Measurements from ENCODE around the gene TTC9C. TPM values are rescaled to one million over a fixed set of nuclear protein-coding genes. Genes with fewer than 3 reads are reported as not detected.
A peak's percentile ranks its signal among the peaks of the same experiment; 100 is the strongest.
"Not testable (repeated sequence)": the region's sequence is repeated elsewhere in the genome, so short reads cannot be mapped to it uniquely, and the experiment has no call there.

Gene TTC9C, protein sequence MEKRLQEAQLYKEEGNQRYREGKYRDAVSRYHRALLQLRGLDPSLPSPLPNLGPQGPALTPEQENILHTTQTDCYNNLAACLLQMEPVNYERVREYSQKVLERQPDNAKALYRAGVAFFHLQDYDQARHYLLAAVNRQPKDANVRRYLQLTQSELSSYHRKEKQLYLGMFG
- 64.6 and 70.6 TPM in 2 replicates for total RNA-seq (2014; rRNA removed; shearing (Covaris generic))

DNA sequence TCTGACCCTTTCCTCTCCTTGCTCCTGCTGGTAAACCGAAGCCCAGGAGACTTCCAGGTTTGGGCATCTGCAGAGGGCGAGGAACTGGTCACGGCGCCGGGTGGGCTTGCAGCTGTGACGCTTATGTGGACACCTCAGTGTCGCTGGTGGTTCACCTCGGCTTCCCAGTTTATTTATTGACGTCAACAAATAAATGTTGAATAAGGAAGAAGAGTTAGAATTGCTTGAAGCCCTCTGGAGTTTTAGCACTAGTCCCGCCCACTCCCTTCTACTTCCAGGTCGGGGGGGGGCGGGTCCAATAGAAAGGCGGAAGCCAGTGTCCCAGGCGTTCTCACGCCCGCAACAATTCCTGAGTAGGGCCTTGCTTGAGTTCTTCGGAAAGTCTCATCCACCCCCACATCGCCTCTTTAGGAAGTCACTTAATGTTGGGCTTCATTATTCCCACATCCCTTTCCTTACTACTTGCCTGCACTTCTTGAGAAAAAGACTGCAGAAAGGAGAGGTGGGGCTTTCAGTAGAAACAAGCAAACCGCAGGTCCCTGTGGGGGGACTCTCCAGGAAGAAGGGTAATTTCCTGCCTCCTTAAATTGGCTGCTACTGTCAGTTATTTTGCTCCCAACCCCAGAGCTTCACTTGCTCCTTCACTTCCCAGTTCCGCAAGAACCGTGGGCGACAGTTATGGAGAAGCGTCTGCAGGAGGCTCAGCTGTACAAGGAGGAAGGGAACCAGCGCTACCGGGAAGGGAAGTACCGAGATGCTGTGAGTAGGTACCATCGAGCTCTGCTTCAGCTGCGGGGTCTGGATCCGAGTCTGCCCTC, at the start of gene TTC9C:
TTC9C (plus strand) TSS at position 316 of the 818 bp plus-strand sequence; CDS start at position 679, 363 bp downstream.
- peak; percentile 93 for DNase-seq (ENCODE audit: low read depth)

DNA sequence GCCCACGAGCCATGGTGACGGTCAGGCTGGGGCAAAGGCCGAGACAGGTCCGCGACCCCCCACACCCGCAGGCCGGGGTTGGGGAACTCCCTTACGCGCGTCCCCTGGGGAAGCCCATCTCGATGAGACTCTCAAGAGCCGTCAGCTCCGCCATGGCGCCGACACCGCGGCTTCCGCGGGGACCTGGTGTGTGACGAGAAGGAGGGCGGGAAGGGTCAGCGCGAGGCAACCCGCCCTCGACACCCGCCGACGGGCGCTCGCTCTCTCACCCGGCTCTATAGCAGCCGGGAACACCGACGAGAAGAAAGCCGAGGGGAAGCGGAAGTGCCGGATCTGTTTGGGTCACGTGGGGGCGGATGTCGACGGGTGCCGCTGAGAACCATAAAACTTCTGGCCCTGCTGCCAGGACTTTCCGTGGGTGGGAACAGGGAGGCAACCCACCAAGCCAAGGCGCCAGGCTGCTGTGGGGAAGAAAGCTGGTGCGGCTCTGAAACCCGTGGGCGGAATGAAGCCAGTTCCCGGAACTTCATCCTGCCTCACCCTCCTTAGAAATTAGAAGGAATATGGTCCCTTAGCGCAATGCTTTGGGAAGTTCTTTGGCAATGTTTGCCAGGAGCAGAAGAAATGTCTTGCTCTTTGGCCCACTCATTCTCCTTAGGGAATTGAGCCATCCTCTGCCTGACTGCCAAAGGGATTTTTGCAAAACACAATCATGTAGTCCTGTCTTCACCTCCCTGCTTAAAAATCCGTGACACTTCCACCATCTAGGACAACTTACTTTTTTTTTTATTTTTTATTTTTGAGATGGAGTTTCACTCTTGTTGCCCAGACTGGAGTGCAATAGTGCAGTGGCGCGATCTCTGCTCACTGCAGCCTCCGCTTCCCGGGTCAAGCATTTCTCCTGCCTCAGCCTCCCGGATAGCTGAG, 49.3 kb upstream of the TTC9C start, which contains the start of gene UBXN1:
UBXN1 (minus strand) TSS at position 304 of the 927 bp plus-strand sequence; CDS start at position 154, 150 bp downstream.
- peak; percentile 83 for DNase-seq (ENCODE audit: low read depth)

DNA sequence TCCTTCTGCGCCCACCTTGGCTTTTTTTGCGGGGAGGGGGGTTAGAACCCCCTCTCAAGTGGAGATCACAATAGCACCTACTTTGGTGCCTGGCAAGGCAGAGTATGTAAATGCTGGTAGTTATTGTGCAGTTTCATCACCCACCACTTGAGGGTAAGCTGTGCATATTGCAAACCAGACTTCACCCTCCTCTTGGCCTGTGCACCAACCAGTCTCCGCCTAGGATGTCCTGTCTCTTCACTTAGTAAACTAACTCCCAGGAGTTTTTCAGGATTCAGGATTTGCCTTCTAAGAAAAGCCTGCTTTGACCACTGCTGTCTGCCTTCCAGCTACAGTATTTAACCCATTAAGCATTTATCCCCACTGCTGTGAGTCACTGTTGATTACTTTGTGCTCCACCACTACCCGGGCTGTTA, 47.5 kb upstream of the TTC9C start:
- peak; percentile 85 for DNase-seq (ENCODE audit: low read depth)

DNA sequence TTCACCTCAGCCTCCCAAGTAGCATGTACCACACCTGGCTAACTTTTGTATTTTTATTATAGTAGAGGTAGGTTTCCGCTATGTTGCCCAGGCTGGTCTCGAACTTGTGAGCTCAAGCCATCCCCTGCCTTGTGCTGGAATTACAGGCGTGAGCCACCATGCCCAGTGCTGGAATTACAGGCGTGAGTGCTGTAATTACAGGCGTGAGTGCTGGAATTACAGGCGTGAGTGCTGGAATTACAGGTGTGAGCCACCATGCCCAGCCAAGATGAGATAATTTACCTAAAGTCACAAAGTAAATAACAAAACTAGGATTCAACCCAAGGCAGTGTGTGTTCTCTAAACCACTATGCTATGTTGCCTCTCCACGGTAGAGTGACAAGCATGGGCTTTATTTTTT, 45.8 kb upstream of the TTC9C start:
- DNase-seq (ENCODE audit: low read depth) = no peak

DNA sequence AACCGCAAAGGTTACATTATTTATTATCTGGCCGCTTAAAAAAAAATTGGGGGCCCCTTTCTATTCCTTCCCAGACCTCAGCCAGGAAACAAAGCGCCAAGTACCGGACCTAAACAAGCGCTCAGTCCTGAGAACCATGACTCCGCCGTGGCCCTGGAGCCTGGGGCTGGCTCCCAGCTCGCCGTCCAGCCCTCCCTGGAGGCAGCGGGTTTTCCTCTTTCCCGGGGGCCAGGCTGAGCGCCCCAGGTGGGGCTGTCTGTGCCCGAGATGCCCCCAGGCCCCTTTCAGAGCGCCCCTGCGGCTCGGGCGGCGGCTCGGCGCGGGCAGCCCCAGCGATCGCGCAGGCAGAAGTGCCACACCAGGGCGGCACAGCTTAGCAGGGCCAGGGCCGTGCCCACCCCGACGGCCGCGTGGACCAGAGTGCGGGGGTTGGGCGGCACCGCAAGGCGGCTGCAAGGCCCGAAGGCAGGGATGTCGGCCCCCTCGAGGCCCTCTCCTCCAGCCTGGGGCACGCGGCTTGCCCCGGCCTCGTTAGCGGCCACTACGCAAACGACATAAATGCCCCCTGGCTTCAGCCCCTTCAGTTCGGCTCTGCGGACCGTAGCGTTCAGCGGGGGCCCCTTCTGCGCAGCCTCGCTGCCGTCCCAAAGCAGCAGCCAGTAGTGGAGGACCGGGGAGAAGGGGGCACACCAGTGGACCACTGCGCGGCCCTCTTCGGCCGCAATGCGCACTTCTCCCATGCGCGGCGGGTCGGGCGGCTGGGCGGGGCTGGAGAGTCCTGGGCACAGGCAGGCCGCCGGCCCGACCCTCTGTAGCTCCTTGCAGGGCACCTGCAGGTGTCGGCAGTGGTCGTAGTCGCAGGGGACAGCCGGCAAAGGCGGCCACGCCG, 40.5 kb upstream of the TTC9C start:
- DNase-seq (ENCODE audit: low read depth) = no peak

DNA sequence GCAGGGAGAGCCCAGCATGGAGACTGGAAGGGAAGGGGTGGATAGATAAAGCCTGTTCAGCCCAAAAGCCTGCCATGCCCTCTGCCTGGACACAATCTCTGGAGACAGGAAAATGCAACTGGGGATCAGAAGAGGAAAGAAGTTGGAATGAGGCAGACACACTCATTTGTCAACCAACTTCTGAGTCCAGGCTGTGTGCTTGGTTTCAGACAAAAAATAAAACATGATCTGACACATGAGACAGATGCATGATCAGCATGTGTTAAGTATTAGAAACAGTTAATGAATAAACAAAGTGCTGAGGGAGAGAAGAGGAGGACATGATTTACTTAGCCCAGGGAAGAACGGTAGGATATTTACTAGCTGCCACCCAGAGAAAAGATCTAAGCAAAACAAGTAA, 39.8 kb upstream of the TTC9C start:
- no peak for DNase-seq (ENCODE audit: low read depth)

DNA sequence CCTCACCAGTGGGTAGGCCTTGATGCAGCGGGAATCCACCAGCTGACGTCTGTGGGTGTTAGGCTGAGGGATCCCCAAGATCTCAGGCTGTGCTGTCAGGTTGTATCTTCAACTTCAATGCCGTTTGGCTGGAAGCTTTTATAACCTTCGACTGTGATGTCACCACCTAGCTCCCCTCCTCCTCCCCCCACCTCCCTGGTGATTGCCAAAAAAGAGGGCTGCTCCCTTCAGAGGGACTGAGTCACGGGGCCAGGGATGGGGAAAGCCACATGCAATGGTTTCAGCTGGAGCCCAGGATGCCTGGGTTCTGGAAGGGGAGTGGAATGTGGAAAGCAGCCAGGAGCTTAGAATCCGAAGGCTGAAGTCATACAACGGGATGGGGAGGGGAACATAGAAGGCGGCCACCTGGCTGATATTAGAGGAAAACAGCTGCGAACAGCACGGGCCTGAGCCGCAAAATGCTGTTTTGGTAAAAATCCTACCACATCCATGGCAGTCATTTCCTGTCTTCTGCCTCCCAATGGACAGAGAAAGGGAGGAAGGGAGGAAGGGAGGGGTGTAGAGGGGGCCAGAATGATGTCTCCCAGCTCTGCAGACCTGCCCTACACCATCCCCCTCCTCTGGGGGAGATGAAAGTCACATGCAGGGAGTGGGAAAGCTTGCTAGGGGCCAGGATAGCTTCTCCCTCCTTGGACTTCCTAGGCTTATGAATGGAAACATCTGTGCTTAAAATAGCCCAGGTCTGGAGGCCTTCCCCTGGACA, 38.7 kb upstream of the TTC9C start, which contains the start of gene LRRN4CL:
LRRN4CL (minus strand) TSS at position 110 of the 763 bp plus-strand sequence. CDS start 1,022 bp downstream, outside the sequence.
- peak; percentile 90 for DNase-seq (ENCODE audit: low read depth)

DNA sequence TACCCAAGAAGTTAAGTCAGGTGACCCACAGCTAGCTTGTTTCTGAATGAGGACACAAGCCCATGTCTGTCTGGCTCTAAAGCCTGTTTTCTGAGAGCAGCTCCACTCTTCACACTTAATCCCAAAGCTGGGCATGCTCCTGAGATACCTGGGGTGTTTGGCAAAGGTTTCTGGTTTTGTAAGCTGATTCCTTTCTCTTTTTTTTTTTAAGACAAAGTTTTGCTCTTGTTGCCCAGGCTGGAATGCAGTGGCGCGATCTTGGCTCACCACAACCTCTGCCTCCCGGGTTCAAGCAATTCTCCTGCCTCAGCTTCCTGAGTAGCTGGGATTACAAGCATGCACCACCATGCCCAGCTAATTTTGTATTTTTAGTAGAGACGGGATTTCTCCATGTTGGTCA, 34.7 kb upstream of the TTC9C start:
- DNase-seq (ENCODE audit: low read depth) = not testable (repeated sequence)

DNA sequence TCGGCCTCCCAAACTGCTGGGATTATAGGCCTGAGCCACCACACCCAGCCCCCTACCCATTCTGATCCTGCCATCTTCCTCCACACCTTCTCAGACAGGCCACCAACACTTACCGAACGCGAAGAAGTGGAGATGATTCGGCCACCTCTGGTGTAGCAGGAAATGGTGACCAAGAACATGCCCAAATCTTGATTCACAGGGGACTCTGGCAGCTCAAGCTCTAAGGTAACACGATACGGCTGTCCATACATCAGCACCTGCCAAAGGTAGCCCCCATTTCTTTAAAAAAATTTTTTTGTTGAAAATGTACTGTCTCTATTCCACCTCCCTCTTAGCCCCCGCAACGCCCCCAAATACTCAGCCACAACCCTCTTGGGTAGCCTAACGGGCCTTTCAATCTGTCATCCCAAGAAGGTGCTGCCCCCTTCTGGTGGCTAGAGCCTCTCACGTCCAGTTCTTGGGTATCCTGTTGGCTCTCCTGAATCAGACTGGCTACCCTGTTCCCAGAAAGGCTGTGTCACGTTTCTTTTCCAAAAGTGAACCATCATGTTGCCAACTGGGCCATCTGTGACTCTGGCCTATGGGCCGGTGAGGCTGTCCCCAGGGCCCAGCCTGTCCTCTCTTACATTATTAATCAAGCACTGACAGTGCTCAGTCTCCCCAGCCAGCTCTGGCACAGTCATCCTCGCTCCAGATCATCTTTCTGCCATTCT, 33.7 kb upstream of the TTC9C start:
- DNase-seq (ENCODE audit: low read depth) = peak; percentile 72

DNA sequence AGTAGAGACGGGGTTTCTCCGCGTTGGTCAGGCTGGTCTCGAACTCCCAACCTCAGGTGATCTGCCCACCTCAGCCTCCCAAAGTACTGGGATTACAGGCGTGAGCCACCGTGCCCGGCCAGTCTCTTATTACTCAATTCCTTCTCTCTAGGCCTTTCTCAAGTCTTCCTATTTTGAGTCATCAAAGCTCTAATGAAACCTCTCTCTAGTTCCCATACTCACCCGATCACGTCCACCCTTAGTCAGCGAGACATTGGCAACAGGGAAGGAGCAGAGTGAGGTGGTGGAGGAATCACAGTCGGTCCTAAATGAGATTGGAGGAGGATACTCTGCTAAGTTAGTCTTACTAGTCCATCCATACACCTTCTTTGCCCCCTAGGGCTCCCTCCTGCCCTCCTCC, 26.0 kb upstream of the TTC9C start:
- no peak for DNase-seq (ENCODE audit: low read depth)

DNA sequence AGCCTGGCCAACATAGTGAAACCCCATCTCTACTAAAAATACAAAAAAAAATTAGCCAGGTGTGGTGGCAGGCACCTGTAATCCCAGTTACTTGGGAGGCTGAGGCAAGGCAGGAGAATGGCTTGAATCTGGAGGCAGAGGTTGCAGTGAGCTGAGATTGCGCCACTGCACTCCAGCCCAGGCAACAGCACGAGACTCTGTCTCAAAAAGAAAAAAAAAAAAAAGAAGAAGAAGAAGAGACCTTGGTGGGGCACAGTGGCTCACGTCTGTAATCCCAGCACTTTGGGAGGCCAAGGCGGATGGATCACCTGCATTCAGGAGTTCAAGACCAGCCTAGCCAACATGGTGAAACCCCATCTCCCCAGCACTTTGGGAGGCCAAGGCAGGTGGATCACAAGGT, 24.4 kb upstream of the TTC9C start:
- not testable (repeated sequence) for DNase-seq (ENCODE audit: low read depth)

DNA sequence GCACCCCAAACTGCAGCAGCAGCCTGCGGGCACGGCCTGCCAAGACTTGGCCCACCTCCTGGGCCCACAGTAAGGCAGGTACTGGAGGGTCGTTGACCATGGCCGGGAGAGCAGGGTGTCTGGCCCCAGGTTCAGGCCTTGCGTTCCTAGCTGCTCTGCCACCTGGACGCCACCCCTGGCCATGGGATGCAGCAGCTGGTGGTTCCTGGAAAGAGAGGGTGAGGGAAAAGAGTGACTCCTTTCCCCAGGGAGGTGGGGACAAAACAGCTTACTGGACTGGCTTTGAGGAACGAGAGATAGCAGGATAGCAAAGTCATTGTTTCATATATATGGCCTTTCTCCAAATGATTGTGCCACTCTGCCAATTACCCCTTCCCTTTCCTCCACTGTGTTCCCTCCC, 22.9 kb upstream of the TTC9C start:
- DNase-seq (ENCODE audit: low read depth) = peak; percentile 50

DNA sequence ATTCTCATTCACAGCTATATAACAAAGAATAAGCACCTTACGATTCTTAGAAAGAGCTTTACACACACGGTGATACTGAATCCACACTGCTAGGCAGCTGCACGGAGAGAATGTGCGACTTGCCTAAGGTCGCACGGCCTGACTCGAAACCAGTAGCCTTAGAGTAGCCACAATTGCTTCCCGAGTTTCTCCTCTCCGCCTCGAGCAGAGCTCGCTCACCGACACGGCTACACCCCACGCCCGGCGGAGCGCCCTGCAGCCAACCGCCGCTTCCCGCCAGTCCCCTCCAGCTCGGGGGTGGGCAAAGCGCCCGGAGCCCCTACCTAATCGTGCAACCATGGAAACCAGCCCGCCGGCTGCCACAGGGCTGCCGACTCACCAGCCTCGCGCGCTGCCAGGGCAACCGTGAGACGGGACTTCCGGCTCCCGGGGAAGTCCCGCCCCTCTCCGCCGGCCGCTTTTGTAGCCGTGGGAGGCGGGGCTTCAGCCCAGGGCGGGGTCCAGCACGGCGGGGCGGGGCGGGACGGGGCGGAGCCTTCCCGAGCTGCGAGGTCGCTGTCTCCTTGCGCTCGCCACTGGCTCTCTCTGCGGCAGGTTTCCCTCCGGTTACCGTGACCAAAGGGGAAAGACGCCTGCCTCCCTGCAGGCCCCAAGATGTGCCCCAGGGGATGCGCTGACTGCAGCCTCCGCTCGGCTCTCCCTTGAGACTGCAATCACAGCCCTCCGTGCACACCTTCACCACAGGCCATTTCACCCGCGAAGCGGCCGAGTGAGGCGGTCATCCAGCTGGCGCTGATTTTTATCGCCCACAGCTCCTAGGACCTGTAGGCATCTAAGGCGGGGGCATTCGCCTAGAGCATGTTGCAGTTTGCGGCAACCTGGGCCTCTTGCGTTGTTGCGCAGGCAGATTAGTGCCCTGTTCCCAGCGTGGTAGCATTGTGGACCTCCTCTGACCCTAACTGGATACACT, 22.1 kb upstream of the TTC9C start:
- DNase-seq (ENCODE audit: low read depth) = peak; percentile 94

DNA sequence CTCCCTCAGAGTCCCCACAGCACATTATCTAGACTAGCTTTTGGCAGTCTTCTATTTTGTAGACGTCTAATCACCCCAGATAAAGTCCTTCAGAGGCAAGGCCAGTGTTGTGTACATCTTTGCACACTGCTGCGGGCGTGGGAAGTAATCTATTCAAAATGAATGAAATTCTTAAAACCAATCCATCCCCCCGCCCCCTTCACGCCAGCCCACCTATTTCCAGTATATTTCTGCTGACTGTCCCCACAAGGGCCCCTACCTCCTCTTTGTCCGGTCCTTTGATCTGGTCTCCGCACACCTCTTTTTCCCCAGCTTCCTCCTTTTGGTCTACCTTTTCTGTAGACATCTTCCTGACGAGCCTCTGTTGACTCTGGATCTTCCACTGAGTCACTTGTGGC, 21.4 kb upstream of the TTC9C start:
- no peak for DNase-seq (ENCODE audit: low read depth)

DNA sequence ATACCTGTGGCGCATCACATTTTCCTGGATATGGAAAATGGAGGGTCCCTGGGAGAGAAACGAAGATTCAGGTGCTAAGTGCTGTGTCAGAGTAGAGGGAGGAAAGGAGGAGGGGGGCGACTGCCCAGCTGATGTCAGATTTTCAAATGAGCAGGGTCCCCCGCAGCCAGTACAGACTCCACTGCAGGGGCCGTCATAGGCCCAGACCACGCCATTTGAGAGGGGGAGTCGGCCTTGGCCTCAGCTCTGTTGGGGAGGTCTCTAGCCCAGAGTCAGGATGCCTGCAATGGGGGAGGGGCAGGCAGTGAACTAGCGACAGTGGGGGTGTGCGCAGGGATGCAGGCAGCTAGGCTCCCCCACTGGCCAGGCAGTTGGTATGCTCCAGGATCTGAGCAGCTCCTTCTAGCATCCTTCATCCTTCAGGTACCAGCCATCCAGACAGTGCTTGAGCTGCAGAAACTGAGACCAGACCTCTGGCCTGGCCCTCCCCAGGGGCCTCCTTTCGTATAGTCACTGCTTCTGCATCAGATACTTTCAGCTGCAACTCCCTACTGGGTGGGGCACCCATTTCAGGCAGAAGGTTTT, 20.9 kb upstream of the TTC9C start, which contains the start of the genes BSCL2 and GNG3:
BSCL2 (minus strand) TSS at position 148 of the 585 bp plus-strand sequence. CDS start 229 bp downstream, outside the sequence.
GNG3 (plus strand) TSS at position 400 of the 585 bp plus-strand sequence. CDS start 620 bp downstream, outside the sequence.
- DNase-seq (ENCODE audit: low read depth) = no peak

DNA sequence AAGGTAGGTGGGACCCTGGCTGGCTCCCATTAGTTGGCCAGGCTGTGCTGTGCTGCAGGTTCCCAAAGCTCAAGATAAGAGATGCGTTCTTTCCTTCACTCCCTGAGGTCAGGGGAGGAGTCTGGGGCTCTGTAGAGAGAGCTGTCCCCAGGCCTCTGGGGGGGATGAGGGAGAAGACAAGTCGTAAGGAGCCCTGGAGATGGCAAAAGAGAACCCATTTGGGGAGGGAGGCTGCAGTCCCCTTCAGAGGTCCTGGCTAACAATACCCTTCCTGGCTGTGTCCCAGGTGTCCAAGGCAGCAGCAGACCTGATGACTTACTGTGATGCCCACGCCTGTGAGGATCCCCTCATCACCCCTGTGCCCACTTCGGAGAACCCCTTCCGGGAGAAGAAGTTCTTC, 19.9 kb upstream of the TTC9C start:
- DNase-seq (ENCODE audit: low read depth) = no peak

DNA sequence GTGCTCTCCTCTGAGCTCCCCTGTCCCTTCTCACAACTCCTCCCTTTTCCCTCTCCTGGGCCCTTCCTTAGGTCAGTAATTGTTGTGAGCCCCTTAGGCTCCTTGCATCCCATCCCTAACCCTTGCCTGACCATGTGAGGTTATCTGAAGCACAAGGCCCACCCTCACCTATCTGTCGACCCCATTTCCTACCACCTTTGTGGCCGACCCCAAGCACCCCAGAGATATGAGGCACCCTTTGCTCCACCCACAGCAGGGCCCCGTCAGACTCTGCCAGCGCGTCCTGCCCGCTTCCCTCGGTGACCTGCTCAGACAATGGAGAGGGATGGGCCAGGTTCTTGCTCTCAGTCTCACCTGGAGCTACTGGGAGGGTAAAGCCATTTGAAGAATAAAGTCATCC, 19.5 kb upstream of the TTC9C start:
- DNase-seq (ENCODE audit: low read depth) = no peak

Measured in M059J (cell line).